H9 (cell line): Measurements from ENCODE around the gene SCAND1. TPM values are rescaled to one million over a fixed set of nuclear protein-coding genes. Genes with fewer than 3 reads are reported as not detected.

ENCODE experiments used
- DNase-seq: peaks from one replicate; pipeline ENCODE4 v3.0.0-alpha.2; 2017
- H2AFZ ChIP-seq: one replicate; pipeline ENCODE4 v1.6.1; 2013; ENCODE audit warnings: mild to moderate bottlenecking, low read length, control low read depth, moderate library complexity
- H2AK5ac ChIP-seq: 2 replicates; pipeline ENCODE4 v1.6.1; 2013; ENCODE audit warnings: low read length, control low read depth, mixed read lengths; ENCODE audit not compliant: insufficient read length
- H2BK120ac ChIP-seq: one replicate; pipeline ENCODE4 v1.6.1; 2013; ENCODE audit warnings: low read depth, mild to moderate bottlenecking, low read length, control low read depth, inconsistent platforms; ENCODE audit not compliant: poor library complexity, severe bottlenecking
- H2BK12ac ChIP-seq: 2 replicates; pipeline ENCODE4 v1.6.1; 2013; ENCODE audit warnings: low read length, control low read depth, mixed read lengths, low read depth; ENCODE audit not compliant: insufficient read length
- H2BK15ac ChIP-seq: 2 replicates; pipeline ENCODE4 v1.6.1; 2013; ENCODE audit warnings: low read depth, low read length, control low read depth
- H2BK20ac ChIP-seq: one replicate; pipeline ENCODE4 v1.6.1; 2013; ENCODE audit warnings: low read depth, mild to moderate bottlenecking, low read length, control low read depth, inconsistent platforms; ENCODE audit not compliant: poor library complexity, severe bottlenecking
- H2BK5ac ChIP-seq: 2 replicates; pipeline ENCODE4 v1.6.1; 2013; ENCODE audit warnings: low read length, control low read depth, mixed read lengths; ENCODE audit not compliant: insufficient read length
- H3K14ac ChIP-seq: 2 replicates; pipeline ENCODE4 v1.6.1; 2013; ENCODE audit warnings: low read length, control low read depth; ENCODE audit not compliant: insufficient read depth
- H3K18ac ChIP-seq: 2 replicates; pipeline ENCODE4 v1.6.1; 2013; ENCODE audit warnings: low read depth, mild to moderate bottlenecking, mixed read lengths, low read length, control low read depth; ENCODE audit not compliant: insufficient read length
- H3K23ac ChIP-seq: 2 replicates; pipeline ENCODE4 v1.6.1; 2013; ENCODE audit warnings: low read length, control low read depth, mixed read lengths, low read depth; ENCODE audit not compliant: insufficient read length
- H3K23me2 ChIP-seq: 2 replicates; pipeline ENCODE4 v1.6.1; 2013; ENCODE audit warnings: low read depth, mild to moderate bottlenecking, mixed read lengths, low read length, control low read depth; ENCODE audit not compliant: insufficient read length, poor library complexity, severe bottlenecking
- H3K27ac ChIP-seq: 2 replicates; pipeline ENCODE4 v1.5.1; 2013; ENCODE audit warnings: low read length, control low read depth, mixed read lengths, low read depth; ENCODE audit not compliant: insufficient read length
- H3K27me3 ChIP-seq: 2 replicates; pipeline ENCODE4 v1.6.1; 2013; ENCODE audit warnings: low read length, control low read depth, inconsistent platforms; ENCODE audit not compliant: insufficient read depth
- H3K4ac ChIP-seq: 2 replicates; pipeline ENCODE4 v1.6.1; 2013; ENCODE audit warnings: low read depth, mild to moderate bottlenecking, control low read depth, inconsistent platforms, low read length, moderate library complexity
- H3K4me1 ChIP-seq: 2 replicates; pipeline ENCODE4 v1.6.1; 2013; ENCODE audit warnings: low read length, control low read depth, inconsistent platforms; ENCODE audit not compliant: insufficient read depth
- H3K4me2 ChIP-seq: 2 replicates; pipeline ENCODE4 v1.6.1; 2013; ENCODE audit warnings: low read length, control low read depth, mixed read lengths; ENCODE audit not compliant: insufficient read length, insufficient read depth
- H3K56ac ChIP-seq: 2 replicates; pipeline ENCODE4 v1.6.1; 2013; ENCODE audit warnings: low read depth, mild to moderate bottlenecking, mixed read lengths, low read length, control low read depth; ENCODE audit not compliant: insufficient read length
- H3K79me1 ChIP-seq: 2 replicates; pipeline ENCODE4 v1.6.1; 2013; ENCODE audit warnings: low read depth, mild to moderate bottlenecking, moderate library complexity, low read length, control low read depth, inconsistent platforms; ENCODE audit not compliant: insufficient read depth, poor library complexity, severe bottlenecking
- H3K79me2 ChIP-seq: 2 replicates; pipeline ENCODE4 v1.6.1; 2013; ENCODE audit warnings: low read length, control low read depth, inconsistent platforms; ENCODE audit not compliant: insufficient read depth
- H3K9ac ChIP-seq: 2 replicates; pipeline ENCODE4 v1.6.1; 2013; ENCODE audit warnings: low read length, control low read depth, mixed read lengths; ENCODE audit not compliant: insufficient read length; ENCODE audit errors: extremely low read depth
- H3K9me3 ChIP-seq: one replicate; pipeline ENCODE4 v1.6.1; 2013; ENCODE audit warnings: low read depth, low read length, inconsistent platforms; ENCODE audit not compliant: control insufficient read depth
- H3T11ph ChIP-seq: one replicate; pipeline ENCODE4 v1.6.1; 2013; ENCODE audit warnings: mild to moderate bottlenecking, low read length, control low read depth, inconsistent platforms
- H4K20me1 ChIP-seq: one replicate; pipeline ENCODE4 v1.6.1; 2013; ENCODE audit not compliant: control insufficient read depth, insufficient read length, insufficient read depth
- H4K5ac ChIP-seq: 2 replicates; pipeline ENCODE4 v1.6.1; 2013; ENCODE audit warnings: low read depth, mild to moderate bottlenecking, mixed read lengths, low read length, control low read depth; ENCODE audit not compliant: insufficient read length
- H4K8ac ChIP-seq: replicated peaks from 2 replicates; pipeline ENCODE4 v1.6.1; 2013; ENCODE audit warnings: low read length, control low read depth, mixed read lengths, low read depth; ENCODE audit not compliant: insufficient read length
- H4K91ac ChIP-seq: 2 replicates; pipeline ENCODE4 v1.6.1; 2013; ENCODE audit warnings: low read depth, mild to moderate bottlenecking, moderate library complexity, mixed read lengths, low read length, control low read depth; ENCODE audit not compliant: insufficient read length
- H3K27ac Mint-ChIP-seq, 3 experiments: 2 replicates in 2 of 3; 3 replicates in 1 of 3; pipeline ENCODE4 v1.8.0; 2020 to 2021; ENCODE audit warnings: mixed read lengths in 3 of 3, mild to moderate bottlenecking in 1 of 3, moderate library complexity in 1 of 3
- H3K27me3 Mint-ChIP-seq: 2 replicates; pipeline ENCODE4 v1.8.0; 2021; ENCODE audit warnings: low read depth, mild to moderate bottlenecking, moderate library complexity, mixed read lengths
- H3K36me3 Mint-ChIP-seq, 3 experiments: 2 replicates in 2 of 3; 3 replicates in 1 of 3; pipeline ENCODE4 v1.8.0; 2020 to 2021; ENCODE audit warnings: low read depth in 3 of 3, mixed read lengths in 3 of 3; ENCODE audit not compliant: insufficient read depth in 1 of 3
- H3K4me1 Mint-ChIP-seq, 2 experiments: 2 replicates each; pipeline ENCODE4 v1.8.0; 2020; ENCODE audit warnings: mixed read lengths in 2 of 2
- H3K4me3 Mint-ChIP-seq, 2 experiments: 2 replicates in 1 of 2; 3 replicates in 1 of 2; pipeline ENCODE4 v1.8.0; 2020 to 2021; ENCODE audit warnings: mild to moderate bottlenecking in 2 of 2, mixed read lengths in 2 of 2, moderate library complexity in 1 of 2
- H3K9me3 Mint-ChIP-seq, 2 experiments: 2 replicates in 1 of 2; 3 replicates in 1 of 2; pipeline ENCODE4 v1.8.0; 2020; ENCODE audit warnings: mild to moderate bottlenecking in 2 of 2, mixed read lengths in 2 of 2, moderate library complexity in 1 of 2
- WGBS: extraction: QIAGEN DNeasy Blood & Tissue Kit; methylation state at CpG from one replicate; pipeline ENCODE4 v1.1.7; 2013; ENCODE audit warnings: missing lambda C conversion rate, low lambda C conversion rate, mixed read lengths; ENCODE audit not compliant: insufficient read length; ENCODE audit errors: extremely low coverage; 5-methylcytosine and 5-hydroxymethylcytosine counted together
- total RNA-seq: library from RNA; stranded (reverse); gene quantifications from 2 replicates; pipeline ENCODE4 v1.2.1, GENCODE V29; 2021
- TF ChIP-seq, protein P1 (sequence below): fragments of 200-600 bp; sonication (generic); conservative IDR thresholded peaks from 3 replicates; pipeline ENCODE4 v1.8.0; 2021; ENCODE audit warnings: antibody characterized with exemption, mild to moderate bottlenecking

SCAND1 gene
- total RNA-seq, 1 experiment from 2014 or later = 59.1 TPM

- no peak overlapping the region for H3K56ac ChIP-seq
- H3T11ph ChIP-seq = no peak overlapping the region
- no peak overlapping the region for H3K4me2 ChIP-seq
- no peak overlapping the region for H3K18ac ChIP-seq
- H3K36me3 Mint-ChIP-seq = no peaks in the 10 kb centered on the region
- no peak overlapping the region for H3K4ac ChIP-seq
- H4K5ac ChIP-seq = no peak overlapping the region
- no peak overlapping the region for H3K14ac ChIP-seq
- H3K27ac Mint-ChIP-seq = no peak overlapping the region; a peak in 1 of 7 replicates
- H3K4me1 ChIP-seq = no peaks in the 10 kb centered on the region
- H3K23ac ChIP-seq = no peak overlapping the region
- no peak overlapping the region for H2AFZ ChIP-seq
- no peak overlapping the region for H3K27ac ChIP-seq
- H2BK12ac ChIP-seq = no peak overlapping the region
- DNase-seq = no peak
- H2AK5ac ChIP-seq = no peak overlapping the region
- no peak overlapping the region for H3K4me3 Mint-ChIP-seq
- H3K4me1 Mint-ChIP-seq = peaks cover 3 to 5% of the 10 kb centered on the region in 2 experiments; a peak in 3 of 4 replicates
- H3K27me3 Mint-ChIP-seq = peaks cover 10% of the 10 kb centered on the region
- no peaks in the 10 kb centered on the region for H3K23me2 ChIP-seq
- no peak overlapping the region for H4K91ac ChIP-seq
- no peak overlapping the region for H2BK20ac ChIP-seq
- H3K79me1 ChIP-seq = no peaks in the 10 kb centered on the region
- no peak overlapping the region for H4K8ac ChIP-seq
- WGBS = no CpG with 5 or more reads among the region's 3 CpGs
- H2BK15ac ChIP-seq = no peak overlapping the region
- no peaks in the 10 kb centered on the region for H3K27me3 ChIP-seq
- no peaks in the 10 kb centered on the region for H3K79me2 ChIP-seq
- H4K20me1 ChIP-seq = no peaks in the 10 kb centered on the region
- H3K9ac ChIP-seq = no peak overlapping the region
- H3K9me3 ChIP-seq = no peaks in the 10 kb centered on the region
- H3K9me3 Mint-ChIP-seq = no peaks in the 10 kb centered on the region
- TF ChIP-seq, protein P1, sequence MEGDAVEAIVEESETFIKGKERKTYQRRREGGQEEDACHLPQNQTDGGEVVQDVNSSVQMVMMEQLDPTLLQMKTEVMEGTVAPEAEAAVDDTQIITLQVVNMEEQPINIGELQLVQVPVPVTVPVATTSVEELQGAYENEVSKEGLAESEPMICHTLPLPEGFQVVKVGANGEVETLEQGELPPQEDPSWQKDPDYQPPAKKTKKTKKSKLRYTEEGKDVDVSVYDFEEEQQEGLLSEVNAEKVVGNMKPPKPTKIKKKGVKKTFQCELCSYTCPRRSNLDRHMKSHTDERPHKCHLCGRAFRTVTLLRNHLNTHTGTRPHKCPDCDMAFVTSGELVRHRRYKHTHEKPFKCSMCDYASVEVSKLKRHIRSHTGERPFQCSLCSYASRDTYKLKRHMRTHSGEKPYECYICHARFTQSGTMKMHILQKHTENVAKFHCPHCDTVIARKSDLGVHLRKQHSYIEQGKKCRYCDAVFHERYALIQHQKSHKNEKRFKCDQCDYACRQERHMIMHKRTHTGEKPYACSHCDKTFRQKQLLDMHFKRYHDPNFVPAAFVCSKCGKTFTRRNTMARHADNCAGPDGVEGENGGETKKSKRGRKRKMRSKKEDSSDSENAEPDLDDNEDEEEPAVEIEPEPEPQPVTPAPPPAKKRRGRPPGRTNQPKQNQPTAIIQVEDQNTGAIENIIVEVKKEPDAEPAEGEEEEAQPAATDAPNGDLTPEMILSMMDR = no peak
- H2BK5ac ChIP-seq = no peak overlapping the region
- no peak overlapping the region for H2BK120ac ChIP-seq
Observed at GRCh38 chr20:35981969-35982368, 27.7 kb upstream of the SCAND1 start.
